Fibroblast of mammary gland (primary cell): Measurements from ENCODE around the gene PLCG2.
A peak's percentile ranks its signal among the peaks of the same experiment; 100 is the strongest.

Experiments used
- DNase-seq: peaks from one replicate; pipeline ENCODE4 v3.0.0-alpha.2; 2010; ENCODE audit warnings: low read depth
- H3K4me3 ChIP-seq: 2 replicates; pipeline ENCODE4 v1.5.1; 2011; ENCODE audit warnings: low read depth, mild to moderate bottlenecking, low read length, moderate library complexity; ENCODE audit not compliant: control insufficient read depth
- CTCF ChIP-seq: conservative IDR thresholded peaks from 2 replicates; pipeline ENCODE4 v1.5.1; 2011; ENCODE audit warnings: low read depth, low read length, inconsistent platforms; ENCODE audit not compliant: control insufficient read depth, insufficient read depth

PLCG2 gene

GRCh38 chr16:81937305-81938038 lies 158.4 kb downstream of the PLCG2 start:
- no peak overlapping the region for H3K4me3 ChIP-seq
- TF ChIP-seq CTCF, result no peak
- no peak for DNase-seq

GRCh38 chr16:81938326-81939163 lies 159.5 kb downstream of the PLCG2 start:
- DNase-seq, result no peak
- TF ChIP-seq CTCF, result no peak
- no peak overlapping the region for H3K4me3 ChIP-seq

GRCh38 chr16:81939164-81940056 lies 160.3 kb downstream of the PLCG2 start:
- DNase-seq, result no peak
- no peak overlapping the region for H3K4me3 ChIP-seq
- no peak for TF ChIP-seq CTCF

- no peak overlapping the region for H3K4me3 ChIP-seq
- peak; percentile 49 for TF ChIP-seq CTCF
- peak; percentile 67 for DNase-seq
Observed at GRCh38 chr16:81940781-81941560, 161.9 kb downstream of the PLCG2 start.

- no peak overlapping the region for H3K4me3 ChIP-seq
- DNase-seq, result no peak
- no peak for TF ChIP-seq CTCF
Observed at GRCh38 chr16:81942007-81942601, 163.0 kb downstream of the PLCG2 start.
